Panc1 (cell line): ENCODE results near the gene RAI1. TPM values are rescaled to one million over a fixed set of nuclear protein-coding genes. Genes with fewer than 3 reads are reported as not detected.
A peak's percentile ranks its signal among the peaks of the same experiment; 100 is the strongest.

ENCODE experiments used
- ATAC-seq: fragments of 200-7000 bp; cut with Tn5 transposase; 2 replicates; pipeline ENCODE4 v1.9.1; 2020; ENCODE audit warnings: mild to moderate bottlenecking, moderate library complexity
- BruUV-seq: library from RNA; stranded (reverse); fragments of 400-500 nt; replicated peaks from 2 replicates; lab custom pipeline; 2021; lab: Mats Ljungman, UMichigan
- CTCF ChIA-PET: fragments of 300-600 bp; sonication (Branson Sonifier 250); formaldehyde crosslinking; loops from one replicate; lab custom pipeline; 2022; ENCODE audit warnings: antibody characterized with exemption; lab: Charles Lee
- POLR2A ChIA-PET: fragments of 300-600 bp; sonication (Branson Sonifier 250); formaldehyde crosslinking; loops from one replicate; lab custom pipeline; 2022; ENCODE audit warnings: antibody characterized with exemption; lab: Charles Lee
- DNase-seq: peaks from one replicate; pipeline ENCODE4 v3.0.0-alpha.2; 2010; ENCODE audit warnings: low read depth, low spot score
- H3K27ac ChIP-seq: 2 replicates; pipeline ENCODE4 v1.5.1; 2011; ENCODE audit warnings: mild to moderate bottlenecking, low read length, inconsistent platforms
- H3K27me3 ChIP-seq: fragments of 200-500 bp; sonication (Bioruptor generic); 2 replicates; pipeline ENCODE4 v1.6.0; 2014; ENCODE audit warnings: low read length, inconsistent platforms; ENCODE audit not compliant: control insufficient read depth, insufficient read depth
- H3K36me3 ChIP-seq: fragments of 200-500 bp; sonication (Bioruptor generic); 2 replicates; pipeline ENCODE4 v1.5.1; 2014; ENCODE audit warnings: inconsistent platforms, mild to moderate bottlenecking, low read length, moderate library complexity; ENCODE audit not compliant: control insufficient read depth, insufficient read depth
- H3K4me1 ChIP-seq: 2 replicates; pipeline ENCODE4 v1.5.1; 2011; ENCODE audit warnings: inconsistent platforms, mild to moderate bottlenecking, low read length, moderate library complexity; ENCODE audit not compliant: control insufficient read depth, insufficient read depth
- H3K4me3 ChIP-seq, 2 experiments: 2 replicates each; pipeline ENCODE4 v1.5.1; 2011 to 2012; ENCODE audit warnings: low read depth in 2 of 2, low read length in 2 of 2, mild to moderate bottlenecking in 2 of 2, inconsistent platforms in 1 of 2, moderate library complexity in 1 of 2
- H3K9me3 ChIP-seq: fragments of 200-500 bp; sonication (Bioruptor generic); 2 replicates; pipeline ENCODE4 v1.5.1; 2014; ENCODE audit warnings: low read depth, mild to moderate bottlenecking, inconsistent platforms, low read length, moderate library complexity; ENCODE audit not compliant: control insufficient read depth, insufficient read depth
- CTCF ChIP-seq: fragments of 450-650 bp; IDR thresholded peaks from 2 replicates; pipeline ENCODE4 v1.5.1; 2017; ENCODE audit warnings: mild to moderate bottlenecking
- POLR2AphosphoS5 ChIP-seq: IDR thresholded peaks from 2 replicates; pipeline ENCODE4 v1.6.1; 2012; ENCODE audit warnings: mild to moderate bottlenecking, low read depth, low read length, moderate library complexity
- REST ChIP-seq, 2 experiments: IDR thresholded peaks; 2 replicates each; pipeline ENCODE4 v1.6.1; 2011 to 2012; ENCODE audit warnings: low read depth in 2 of 2, control low read depth in 1 of 2, low read length in 1 of 2, mild to moderate bottlenecking in 1 of 2, moderate library complexity in 1 of 2; ENCODE audit not compliant: insufficient read depth in 1 of 2
- SIN3A ChIP-seq: IDR thresholded peaks from 2 replicates; pipeline ENCODE4 v1.6.1; 2012; ENCODE audit warnings: low read depth, mild to moderate bottlenecking, low read length, moderate library complexity, borderline replicate concordance; ENCODE audit not compliant: insufficient read depth
- TCF7L2 ChIP-seq: IDR thresholded peaks from 2 replicates; pipeline ENCODE4 v1.6.1; 2011; ENCODE audit warnings: mild to moderate bottlenecking, low read depth, low read length, inconsistent platforms
- in situ Hi-C: cut with HindIII; loops from 2 replicates; pipeline ENCODE4 v1.10.0; 2016; ENCODE audit warnings: low sequenced_read_pairs, low pct_unique_long_range_greater_than_20kb
- intact Hi-C: fragments of 100-400 bp; cut with micrococcal nuclease; formaldehyde crosslinking; loops from one replicate; pipeline ENCODE4 v1.10.0; 2022; ENCODE audit not compliant: unreplicated experiment
- total RNA-seq: library from RNA; stranded (reverse); gene quantifications from one replicate; pipeline ENCODE4 v1.2.1, GENCODE V29; 2021; ENCODE audit not compliant: unreplicated experiment

RAI1 gene
- total RNA-seq, 1 experiment from 2014 or later: 51.0 TPM

- Histone ChIP-seq H3K9me3 (no peaks in the 10 kb centered on the region), H3K4me1 (peaks cover 39% of the 10 kb centered on the region), H3K4me3 (no peak overlapping the region), H3K36me3 (no peaks in the 10 kb centered on the region), H3K27ac (peak overlapping the region; percentile 48; the same call in 1 of the 2 replicates), H3K27me3 (no peaks in the 10 kb centered on the region)
- CTCF ChIA-PET: interaction anchor here (0.7 kb wide), 1 partner anchor 97 kb away, joined by 4 read pairs; no protein-coding TSS in a partner anchor
- in situ Hi-C loops (no loop called here), intact Hi-C loops (no loop called here)
- no TSS peak for BruUV-seq
- POLR2A ChIA-PET: interaction anchor here (0.5 to 0.6 kb wide), 2 partner anchors 47 to 250 kb away, joined by 10 to 21 read pairs; no protein-coding TSS in a partner anchor
- DNase-seq (no peak), ATAC-seq (no peak)
- no peak for TF ChIP-seq TCF7L2
- TF ChIP-seq POLR2AphosphoS5: no peak
- no peak for TF ChIP-seq REST (IDR thresholded peaks at IDR 0.05; ENCODE audit: insufficient read depth in 1 of 2, low read depth in 2 of 2, low read length in 1 of 2)
- no peak for TF ChIP-seq CTCF
- no peak for TF ChIP-seq SIN3A
Observed at GRCh38 chr17:17779015-17779611, 97.9 kb downstream of the RAI1 start.

GRCh38 chr17:17780922-17781590, 99.8 kb downstream of the RAI1 start:
- Histone ChIP-seq H3K9me3 (no peaks in the 10 kb centered on the region), H3K4me3 (peak overlapping the region; percentile 41 to 57), H3K27me3 (no peaks in the 10 kb centered on the region), H3K4me1 (peaks cover 51% of the 10 kb centered on the region), H3K27ac (peak overlapping the region; percentile 84), H3K36me3 (no peaks in the 10 kb centered on the region)
- in situ Hi-C loops: no loop called here
- ChIA-PET POLR2A (interaction anchor here (0.6 kb wide), 1 partner anchor 114 kb away, joined by 3 read pairs; no protein-coding TSS in a partner anchor), CTCF (no interaction called here)
- intact Hi-C loops: loop anchor here (10.0 kb wide), 1 partner anchor 96 kb away; the partner anchor contains the start of gene RAI1
- BruUV-seq: no TSS peak
- TF ChIP-seq POLR2AphosphoS5: no peak
- 0 out of 2 replicates have a peak, but pooled peaks have one; percentile 15 for TF ChIP-seq CTCF
- no peak for DNase-seq
- ATAC-seq: peak; percentile 64
